Stomach smooth muscle (tissue), 2 donors: ENCODE results near the gene CAMKV.
"Not testable (repeated sequence)": the region's sequence is repeated elsewhere in the genome, so short reads cannot be mapped to it uniquely, and the experiment has no call there.

Source experiments
- H3K27ac ChIP-seq: one replicate; pipeline ENCODE4 v1.7.0; 2013; ENCODE audit warnings: mild to moderate bottlenecking, low read length, inconsistent platforms
- H3K27me3 ChIP-seq, 2 donors: one replicate each; pipeline ENCODE4 v1.7.0; 2013; ENCODE audit warnings: low read length in 2 of 2; ENCODE audit not compliant: insufficient read depth in 2 of 2, control insufficient read depth in 1 of 2
- H3K36me3 ChIP-seq, 2 donors: one replicate each; pipeline ENCODE4 v1.7.0; 2013; ENCODE audit warnings: low read length in 2 of 2; ENCODE audit not compliant: control insufficient read depth in 2 of 2, insufficient read depth in 2 of 2
- H3K4me1 ChIP-seq: one replicate; pipeline ENCODE4 v1.7.0; 2013; ENCODE audit warnings: low read length; ENCODE audit not compliant: control insufficient read depth, insufficient read depth
- H3K4me3 ChIP-seq, 2 donors: one replicate each; pipeline ENCODE4 v1.7.0; 2013; ENCODE audit warnings: low read length in 2 of 2
- H3K9ac ChIP-seq, 2 donors: one replicate each; pipeline ENCODE4 v1.7.0; 2013; ENCODE audit warnings: low read length in 2 of 2, mild to moderate bottlenecking in 1 of 2
- H3K9me3 ChIP-seq, 2 donors: one replicate each; pipeline ENCODE4 v1.7.0; 2013; ENCODE audit warnings: low read length in 2 of 2; ENCODE audit not compliant: control insufficient read depth in 2 of 2
- donor health status: healthy.
- donor health status: Pancreatic carcinoma.

CAMKV gene

DNA sequence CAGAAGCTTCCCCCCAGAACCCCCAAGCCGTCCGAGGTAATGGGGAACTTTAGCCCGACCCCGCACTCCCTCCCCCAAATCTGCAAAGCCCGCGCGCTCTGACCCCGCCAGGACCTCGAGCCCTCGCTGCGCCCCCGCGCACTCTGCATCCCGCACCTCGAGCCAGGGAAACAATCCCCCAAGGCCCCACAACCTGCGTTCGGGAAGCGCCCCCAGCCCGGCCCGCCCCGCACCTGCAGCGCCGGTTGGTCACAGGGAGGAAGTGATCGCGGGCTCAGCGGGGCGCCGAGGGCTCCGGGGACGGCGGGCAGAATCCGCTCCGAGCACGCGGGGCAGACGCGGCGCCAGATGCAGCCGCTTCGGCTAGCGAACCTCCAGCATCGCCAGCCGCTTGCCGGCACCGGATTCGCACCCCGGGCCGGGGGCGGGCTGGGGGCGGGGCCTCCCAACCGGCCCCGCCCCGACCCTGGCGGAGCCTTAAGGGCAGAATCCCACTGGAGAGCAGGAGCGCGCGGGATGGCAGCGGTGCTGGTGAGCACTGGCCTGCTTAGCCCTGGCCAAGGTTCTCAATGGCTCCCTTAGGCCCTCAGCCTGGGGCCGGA lies at the start of gene CAMKV:
TSS of gene CAMKV (minus strand) at position 382 of the 602 bp plus-strand sequence. CDS start 7,518 bp downstream, outside the sequence.
- H3K4me3 ChIP-seq, result peak within 1 kb of the TSS; percentile 12 to 54
- peaks cover 10% of the 10 kb centered on the region for H3K4me1 ChIP-seq
- no peak within 1 kb of the TSS for H3K27ac ChIP-seq
- no peaks in the 10 kb centered on the region for H3K36me3 ChIP-seq
- H3K9ac ChIP-seq, result no peak within 1 kb of the TSS
- no peaks in the 10 kb centered on the region for H3K9me3 ChIP-seq
- H3K27me3 ChIP-seq, result peaks cover 36 to 40% of the 10 kb centered on the region in 2 donors

GRCh38 chr3:49917806-49918590 lies 48.3 kb upstream of the CAMKV start:
- H3K36me3 ChIP-seq, H3K27ac ChIP-seq, H3K4me1 ChIP-seq, H3K27me3 ChIP-seq, H3K9me3 ChIP-seq, H3K4me3 ChIP-seq, H3K9ac ChIP-seq: not testable (repeated sequence)

GRCh38 chr3:49916686-49917085 lies 47.0 kb upstream of the CAMKV start:
- Histone ChIP-seq H3K27ac (no peak overlapping the region), H3K27me3 (no peaks in the 10 kb centered on the region), H3K9ac (no peak overlapping the region), H3K4me1 (no peaks in the 10 kb centered on the region), H3K9me3 (no peaks in the 10 kb centered on the region), H3K36me3 (peaks cover 3 to 13% of the 10 kb centered on the region in 2 donors), H3K4me3 (no peak overlapping the region)

DNA sequence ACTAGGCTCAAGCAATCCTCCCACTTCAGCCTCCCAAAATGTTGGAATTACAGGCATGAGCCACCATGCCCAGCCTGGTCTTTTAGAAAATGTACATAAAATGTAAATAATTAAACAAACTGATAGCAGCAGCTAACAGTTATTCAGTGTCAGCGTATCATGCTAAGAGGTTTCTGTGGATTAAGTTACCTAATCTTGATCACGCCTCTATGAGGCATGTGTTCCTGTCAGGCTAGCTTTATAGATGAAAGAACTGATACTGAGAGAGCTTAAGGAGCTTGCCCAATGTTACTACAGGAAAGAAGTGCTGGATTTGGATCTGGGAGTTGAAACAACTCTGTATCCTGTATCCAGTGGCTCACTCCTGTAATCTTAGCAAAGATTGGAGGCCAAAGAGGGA lies 45.2 kb upstream of the CAMKV start:
- Histone ChIP-seq H3K9me3 (no peaks in the 10 kb centered on the region), H3K9ac (no peak overlapping the region), H3K36me3 (peaks cover 9 to 18% of the 10 kb centered on the region in 2 donors), H3K4me1 (no peaks in the 10 kb centered on the region), H3K27me3 (no peaks in the 10 kb centered on the region), H3K4me3 (no peak overlapping the region), H3K27ac (no peak overlapping the region)

DNA sequence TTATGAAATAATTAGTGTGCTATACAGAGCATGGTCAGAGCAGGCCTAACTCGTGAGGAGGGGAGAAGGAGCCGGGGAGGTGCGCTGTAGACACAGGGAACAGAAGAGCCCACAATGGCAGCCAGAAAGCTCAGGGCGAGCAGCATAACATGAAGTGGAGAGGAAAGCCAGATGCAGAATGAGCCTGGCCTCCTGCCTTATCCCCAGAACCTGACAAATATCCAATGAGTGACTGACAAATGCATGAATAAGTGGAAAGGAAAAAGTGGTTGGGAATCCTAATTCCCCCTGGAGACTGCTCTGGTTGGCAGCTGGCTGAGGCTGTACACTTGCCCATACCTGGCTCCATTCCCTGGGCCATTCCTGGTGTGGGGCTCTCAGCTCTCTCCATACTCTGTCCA lies 43.2 kb upstream of the CAMKV start:
- no peaks in the 10 kb centered on the region for H3K9me3 ChIP-seq
- H3K4me1 ChIP-seq, result no peaks in the 10 kb centered on the region
- no peak overlapping the region for H3K27ac ChIP-seq
- H3K36me3 ChIP-seq, result peaks cover 10 to 24% of the 10 kb centered on the region in 2 donors
- H3K4me3 ChIP-seq, result no peak overlapping the region
- no peaks in the 10 kb centered on the region for H3K27me3 ChIP-seq
- no peak overlapping the region for H3K9ac ChIP-seq

GRCh38 chr3:49911611-49912010 lies 41.9 kb upstream of the CAMKV start:
- no peak overlapping the region for H3K9ac ChIP-seq
- no peaks in the 10 kb centered on the region for H3K27me3 ChIP-seq
- H3K27ac ChIP-seq, result no peak overlapping the region
- H3K4me1 ChIP-seq, result no peaks in the 10 kb centered on the region
- H3K4me3 ChIP-seq, result no peak overlapping the region
- no peaks in the 10 kb centered on the region for H3K9me3 ChIP-seq
- H3K36me3 ChIP-seq, result peaks cover 10 to 24% of the 10 kb centered on the region in 2 donors

GRCh38 chr3:49911124-49911420 lies 41.4 kb upstream of the CAMKV start:
- no peaks in the 10 kb centered on the region for H3K9me3 ChIP-seq
- no peak overlapping the region for H3K27ac ChIP-seq
- peaks cover 10 to 23% of the 10 kb centered on the region in 2 donors for H3K36me3 ChIP-seq
- no peak overlapping the region for H3K9ac ChIP-seq
- H3K4me3 ChIP-seq, result no peak overlapping the region
- no peaks in the 10 kb centered on the region for H3K27me3 ChIP-seq
- peaks cover 5% of the 10 kb centered on the region for H3K4me1 ChIP-seq

DNA sequence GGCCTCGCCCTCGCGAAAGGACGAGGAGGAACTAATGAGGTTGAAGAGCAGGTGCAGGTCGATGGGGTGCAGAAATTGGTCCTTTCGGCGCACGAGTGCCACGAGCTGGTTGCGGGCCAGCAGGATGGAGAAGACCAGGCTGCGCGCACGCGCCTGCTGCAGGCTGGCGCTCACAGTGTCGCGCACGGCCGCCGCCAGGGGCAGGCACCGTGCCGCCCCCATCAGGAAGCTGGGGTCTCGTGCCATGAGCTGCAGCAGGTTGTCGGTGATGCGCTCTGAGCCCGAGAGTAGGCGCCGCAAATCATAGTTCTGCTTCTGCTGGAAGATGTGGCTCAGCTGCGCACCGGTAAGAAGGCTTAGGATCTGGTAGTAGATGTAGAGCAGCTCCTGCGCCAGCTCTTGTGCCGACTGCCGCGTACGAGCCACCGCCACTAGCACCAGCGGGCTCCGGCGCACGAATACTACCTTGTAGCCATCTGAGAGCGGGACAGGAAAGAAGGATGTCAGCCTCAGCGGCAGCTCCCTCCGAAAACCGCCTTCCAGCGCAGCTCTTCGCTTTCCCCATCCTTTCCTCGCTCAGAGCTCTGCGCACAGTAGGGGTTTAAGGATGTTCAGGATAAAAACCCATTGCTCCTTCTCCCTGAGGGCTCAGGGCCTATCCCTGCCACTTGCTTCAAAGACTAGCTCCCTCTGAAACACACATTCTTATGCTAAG lies 40.9 kb upstream of the CAMKV start:
- H3K27ac ChIP-seq, result no peak overlapping the region
- no peak overlapping the region for H3K4me3 ChIP-seq
- peaks cover 10% of the 10 kb centered on the region for H3K4me1 ChIP-seq
- H3K36me3 ChIP-seq, result peaks cover 10 to 21% of the 10 kb centered on the region in 2 donors
- no peak overlapping the region for H3K9ac ChIP-seq
- no peaks in the 10 kb centered on the region for H3K27me3 ChIP-seq
- no peaks in the 10 kb centered on the region for H3K9me3 ChIP-seq

- H3K4me3 ChIP-seq, result no peak overlapping the region
- no peaks in the 10 kb centered on the region for H3K9me3 ChIP-seq
- peaks cover 10 to 21% of the 10 kb centered on the region in 2 donors for H3K36me3 ChIP-seq
- H3K27ac ChIP-seq, result no peak overlapping the region
- no peaks in the 10 kb centered on the region for H3K27me3 ChIP-seq
- H3K4me1 ChIP-seq, result peaks cover 14% of the 10 kb centered on the region
- no peak overlapping the region for H3K9ac ChIP-seq
Observed at GRCh38 chr3:49908373-49909199, 38.9 kb upstream of the CAMKV start.

DNA sequence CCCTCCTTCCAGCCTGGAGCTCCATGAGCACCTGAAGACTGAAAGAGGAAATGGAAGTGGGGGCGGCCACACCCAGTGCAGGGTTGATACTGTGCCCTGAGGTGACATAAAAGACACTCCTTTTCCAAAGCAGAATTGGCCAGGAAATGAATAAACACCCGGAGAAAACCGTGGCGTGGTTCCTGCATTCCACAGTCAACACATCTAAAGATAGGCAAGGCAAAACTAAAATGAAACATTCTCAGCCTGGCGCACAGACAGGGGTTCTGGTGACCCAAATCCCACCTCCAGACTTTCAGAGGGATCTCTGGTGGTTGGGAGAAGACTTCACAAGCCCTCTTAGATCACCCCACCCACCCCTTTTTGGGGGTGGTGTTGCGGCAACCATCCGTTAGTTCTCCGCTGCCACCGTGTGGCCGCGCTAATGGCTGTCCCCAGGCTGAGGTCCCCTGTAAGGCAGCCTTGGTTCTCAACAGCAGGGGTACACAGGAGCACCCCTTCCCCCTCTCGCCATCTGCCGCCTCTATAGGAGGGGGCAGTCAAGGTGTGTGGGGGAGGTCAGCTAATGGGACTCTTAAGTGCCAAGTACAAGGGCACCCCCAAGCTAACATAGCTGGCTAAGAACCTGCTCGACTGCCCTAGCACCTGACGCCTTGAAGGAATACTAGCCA lies 36.5 kb upstream of the CAMKV start:
- Histone ChIP-seq H3K4me3 (peak overlapping the region; percentile 69 to 75), H3K9ac (peak overlapping the region; percentile 47 to 48), H3K4me1 (peaks cover 23% of the 10 kb centered on the region), H3K27me3 (no peaks in the 10 kb centered on the region), H3K9me3 (no peaks in the 10 kb centered on the region), H3K36me3 (peaks cover 7 to 8% of the 10 kb centered on the region in 2 donors), H3K27ac (peak overlapping the region; percentile 31)
